IMR-90 (cell line): ENCODE data around the gene IPO7. TPM values are rescaled to one million over a fixed set of nuclear protein-coding genes. Genes with fewer than 3 reads are reported as not detected.
A peak's percentile ranks its signal among the peaks of the same experiment; 100 is the strongest.

Source experiments
- ATAC-seq: fragments of 200-7000 bp; cut with Tn5 transposase; 2 replicates; pipeline ENCODE4 v1.9.1; 2020; ENCODE audit warnings: low read depth, mild to moderate bottlenecking, moderate library complexity
- BruUV-seq: library from RNA; stranded (reverse); fragments of 400-500 nt; replicated peaks from 2 replicates; lab custom pipeline; 2021; lab: Mats Ljungman, UMichigan
- CTCF ChIA-PET: fragments of 300-600 bp; formaldehyde crosslinking; extraction: SDS; loops from one replicate; lab custom pipeline; 2021; ENCODE audit warnings: antibody characterized with exemption; lab: Yijun Ruan, JAX
- POLR2A ChIA-PET: fragments of 300-600 bp; sonication (Branson Sonifier 250); formaldehyde crosslinking; loops from one replicate; lab custom pipeline; 2022; ENCODE audit warnings: antibody characterized with exemption; ENCODE audit not compliant: unreplicated experiment; lab: Charles Lee
- DNase-seq: peaks from one replicate; pipeline ENCODE4 v3.0.0; 2013
- H2AFZ ChIP-seq: replicated peaks from 2 replicates; pipeline ENCODE3; 2013; ENCODE audit warnings: low read length, mild to moderate bottlenecking; ENCODE audit not compliant: poor library complexity
- H2AK5ac ChIP-seq: 2 replicates; pipeline ENCODE4 v1.6.1; 2013; ENCODE audit warnings: low read depth, low read length, inconsistent platforms
- H2AK9ac ChIP-seq: replicated peaks from 2 replicates; pipeline ENCODE3; 2013; ENCODE audit warnings: mild to moderate bottlenecking, low read depth, low read length, moderate library complexity; ENCODE audit not compliant: poor library complexity
- H2BK120ac ChIP-seq: 2 replicates; pipeline ENCODE4 v1.6.1; 2013; ENCODE audit warnings: low read depth, low read length, inconsistent platforms
- H2BK15ac ChIP-seq: 3 replicates; pipeline ENCODE4 v1.6.1; 2013; ENCODE audit warnings: low read depth, low read length, inconsistent platforms
- H2BK20ac ChIP-seq: 2 replicates; pipeline ENCODE4 v1.6.1; 2013; ENCODE audit warnings: low read depth, mild to moderate bottlenecking, inconsistent platforms, low read length, moderate library complexity
- H2BK5ac ChIP-seq: 2 replicates; pipeline ENCODE4 v1.6.1; 2013; ENCODE audit warnings: mild to moderate bottlenecking, low read depth, low read length, inconsistent platforms; ENCODE audit not compliant: poor library complexity, severe bottlenecking
- H3K14ac ChIP-seq: replicated peaks from 2 replicates; pipeline ENCODE4 v1.6.1; 2013; ENCODE audit warnings: low read depth, low read length, inconsistent platforms
- H3K18ac ChIP-seq: 2 replicates; pipeline ENCODE4 v1.6.1; 2013; ENCODE audit warnings: low read depth, low read length, control low read depth
- H3K23ac ChIP-seq: 2 replicates; pipeline ENCODE4 v1.6.1; 2013; ENCODE audit warnings: low read depth, low read length, inconsistent platforms
- H3K27ac ChIP-seq: 2 replicates; pipeline ENCODE4 v1.5.1; 2013; ENCODE audit warnings: mild to moderate bottlenecking, control low read depth, low read length; ENCODE audit not compliant: insufficient read depth
- H3K27me3 ChIP-seq: 2 replicates; pipeline ENCODE4 v1.6.1; 2013; ENCODE audit warnings: low read length; ENCODE audit not compliant: control insufficient read depth, insufficient read depth
- H3K36me3 ChIP-seq: 2 replicates; pipeline ENCODE4 v1.6.1; 2013; ENCODE audit warnings: low read length, mixed read lengths; ENCODE audit not compliant: control insufficient read depth, insufficient read depth
- H3K4ac ChIP-seq: 2 replicates; pipeline ENCODE4 v1.6.1; 2013; ENCODE audit warnings: low read depth, low read length, inconsistent platforms
- H3K4me1 ChIP-seq: 2 replicates; pipeline ENCODE4 v1.6.1; 2013; ENCODE audit warnings: low read length, mixed read lengths; ENCODE audit not compliant: control insufficient read depth, insufficient read depth
- H3K4me2 ChIP-seq: 2 replicates; pipeline ENCODE4 v1.6.1; 2013; ENCODE audit warnings: low read depth, mild to moderate bottlenecking, control low read depth, low read length, moderate library complexity
- H3K4me3 ChIP-seq: 2 replicates; pipeline ENCODE4 v1.5.1; 2013; ENCODE audit warnings: low read depth, mild to moderate bottlenecking, control low read depth, low read length, moderate library complexity; ENCODE audit not compliant: insufficient read depth
- H3K56ac ChIP-seq: 2 replicates; pipeline ENCODE4 v1.6.1; 2013; ENCODE audit warnings: low read length, inconsistent platforms; ENCODE audit not compliant: insufficient read depth; ENCODE audit errors: extremely low read depth
- H3K79me1 ChIP-seq, 2 experiments: 2 replicates each; pipeline ENCODE4 v1.6.1; 2013; ENCODE audit warnings: low read length in 2 of 2, inconsistent platforms in 1 of 2, low read depth in 1 of 2
- H3K9ac ChIP-seq: 2 replicates; pipeline ENCODE4 v1.6.1; 2013; ENCODE audit warnings: low read depth, low read length, control low read depth
- H3K9me1 ChIP-seq: 2 replicates; pipeline ENCODE4 v1.6.1; 2013; ENCODE audit warnings: low read length, inconsistent platforms; ENCODE audit not compliant: insufficient read depth
- H3K9me3 ChIP-seq: 2 replicates; pipeline ENCODE4 v1.6.1; 2013; ENCODE audit warnings: low read length; ENCODE audit not compliant: control insufficient read depth, insufficient read depth
- H4K20me1 ChIP-seq: 2 replicates; pipeline ENCODE4 v1.6.1; 2013; ENCODE audit warnings: low read length, inconsistent platforms; ENCODE audit not compliant: insufficient read depth
- H4K5ac ChIP-seq: 2 replicates; pipeline ENCODE4 v1.6.1; 2013; ENCODE audit warnings: mild to moderate bottlenecking, low read depth, low read length, control low read depth
- H4K8ac ChIP-seq, 2 experiments: 2 replicates each; pipeline ENCODE4 v1.6.1; 2013; ENCODE audit warnings: low read depth in 2 of 2, low read length in 2 of 2, control low read depth in 1 of 2, inconsistent platforms in 1 of 2
- H4K91ac ChIP-seq: 2 replicates; pipeline ENCODE4 v1.6.1; 2013; ENCODE audit warnings: low read depth, low read length, inconsistent platforms; ENCODE audit not compliant: insufficient read depth
- CHD1 ChIP-seq: IDR thresholded peaks from 2 replicates; pipeline ENCODE4 v1.6.1; 2012; ENCODE audit warnings: low read depth, low read length, improper control_type of control experiment
- CTCF ChIP-seq: conservative IDR thresholded peaks from 2 replicates; pipeline ENCODE4 v1.5.1; 2012; ENCODE audit warnings: mild to moderate bottlenecking, low read depth, low read length, improper control_type of control experiment
- ELK1 ChIP-seq: fragments of 150-350 bp; IDR thresholded peaks from 2 replicates; pipeline ENCODE4 v1.6.1; 2016; ENCODE audit warnings: low read depth, mild to moderate bottlenecking, low read length, moderate library complexity, borderline replicate concordance
- FOS ChIP-seq: fragments of 150-350 bp; IDR thresholded peaks from 2 replicates; pipeline ENCODE4 v1.6.1; 2016; ENCODE audit warnings: low read depth, low read length
- MAFK ChIP-seq: IDR thresholded peaks from 2 replicates; pipeline ENCODE4 v1.6.1; 2012; ENCODE audit warnings: low read depth, low read length, improper control_type of control experiment
- MAZ ChIP-seq: IDR thresholded peaks from 2 replicates; pipeline ENCODE4 v1.6.1; 2012; ENCODE audit warnings: low read depth, mild to moderate bottlenecking, low read length, improper control_type of control experiment, moderate library complexity, borderline replicate concordance
- MXI1 ChIP-seq: IDR thresholded peaks from 2 replicates; pipeline ENCODE4 v1.6.1; 2012; ENCODE audit warnings: low read depth, mild to moderate bottlenecking, low read length, moderate library complexity, borderline replicate concordance
- POLR2A ChIP-seq: IDR thresholded peaks from 2 replicates; pipeline ENCODE4 v1.6.1; 2012; ENCODE audit warnings: mild to moderate bottlenecking, low read depth, low read length
- RAD21 ChIP-seq: IDR thresholded peaks from 2 replicates; pipeline ENCODE4 v1.6.1; 2012; ENCODE audit warnings: low read length, improper control_type of control experiment
- USF2 ChIP-seq: fragments of 150-350 bp; IDR thresholded peaks from 2 replicates; pipeline ENCODE4 v1.6.1; 2017; ENCODE audit warnings: mild to moderate bottlenecking, antibody characterized with exemption, low read length, low read depth
- WGBS, 2 experiments: methylation state at CpG; one replicate each; pipeline versions ENCODE4 v1.1.5 to v1.1.7; 2013; ENCODE audit warnings: missing lambda C conversion rate in 2 of 2; ENCODE audit not compliant: insufficient read length in 1 of 2; ENCODE audit errors: extremely low coverage in 2 of 2; 5-methylcytosine and 5-hydroxymethylcytosine counted together
- dilution Hi-C: fragments of 300-500 bp; cut with HindIII; formaldehyde crosslinking; loops from one replicate; pipeline ENCODE4 v1.14.3; 2018; ENCODE audit warnings: low sequenced_read_pairs; ENCODE audit not compliant: unreplicated experiment
- in situ Hi-C: fragments of 300-500 bp; cut with MboI; formaldehyde crosslinking; loops from 3 replicates; pipeline ENCODE4 v1.14.3; 2019; ENCODE audit warnings: low sequenced_read_pairs, inconsistent platforms, mixed read lengths
- intact Hi-C: fragments of 100-400 bp; cut with micrococcal nuclease; formaldehyde crosslinking; loops from 2 replicates; pipeline ENCODE4 v1.10.0; 2022
- polyA plus RNA-seq, 3 experiments: library from polyadenylated mRNA; depleted of rRNA; stranded (reverse); fragments of >200 nt; gene quantifications; 2 replicates each; pipeline ENCODE4 v1.2.3, GENCODE V29; 2012; ENCODE audit warnings: low replicate concordance in 1 of 3
- total RNA-seq: library from RNA; depleted of rRNA; stranded (reverse); fragments of >200 nt; gene quantifications from 2 replicates; pipeline ENCODE4 v1.2.3, GENCODE V29; 2012

The IPO7 gene
- total and polyA plus RNA-seq, 2 of the 4 experiments (the other 2 are of a cell fraction) = 40.6 to 110 TPM

- no TSS peak for BruUV-seq
Observed at GRCh38 chr11:9461063-9461759, 76.8 kb downstream of the IPO7 start.

More at GRCh38 chr11:9461063-9461759, 76.8 kb downstream of the IPO7 start:
- peak overlapping the region; percentile 90 for H2AK9ac ChIP-seq
- peak overlapping the region; percentile 79 for H3K18ac ChIP-seq
- peaks cover 16 to 39% of the 10 kb centered on the region in 2 experiments for H3K79me1 ChIP-seq
- H3K27ac ChIP-seq = peak overlapping the region; percentile 95
- dilution Hi-C loops (no loop called here), in situ Hi-C loops (no loop called here), intact Hi-C loops (loop anchor here (2.0 to 5.0 kb wide), 2 partner anchors 151 to 288 kb away; no protein-coding TSS in a partner anchor)
- peak overlapping the region; percentile 55 for H3K4me3 ChIP-seq
- no peaks in the 10 kb centered on the region for H3K36me3 ChIP-seq
- WGBS, 2 experiments = 0% methylated on average over 24 of the region's 57 CpGs; no CpG with 5 or more reads in 1 of the 2 experiments
- ChIA-PET POLR2A (interaction anchor here (0.6 to 1.2 kb wide), 6 partner anchors 12 to 196 kb away, joined by 3 to 5 read pairs (median 4); partner anchors contain the start of gene DENND5A), CTCF (interaction anchor here (0.7 kb wide), 1 partner anchor 23 kb away, joined by 3 read pairs; no protein-coding TSS in a partner anchor)
- TF ChIP-seq USF2 (no peak), MAFK (peak; percentile 34; the same call in 1 of the 2 replicates), RAD21 (no peak), CTCF (no peak), MXI1 (0 out of 2 replicates have a peak, but pooled peaks have one; percentile 32), FOS (no peak), MAZ (peak; percentile 61; the same call in 1 of the 2 replicates), ELK1 (no peak), POLR2A (peak; percentile 99), CHD1 (no peak; the same call in 1 of the 2 replicates)
- H4K5ac ChIP-seq = peak overlapping the region; percentile 59
- peak overlapping the region; percentile 24; the same call in 1 of the 2 replicates for H2BK120ac ChIP-seq
- no peaks in the 10 kb centered on the region for H3K9me3 ChIP-seq
- peak overlapping the region; percentile 90 for H3K14ac ChIP-seq
- H2BK20ac ChIP-seq = no peak overlapping the region
- peak overlapping the region; percentile 91 for H3K4ac ChIP-seq
- peak overlapping the region; percentile 64 for H4K91ac ChIP-seq
- no peak overlapping the region for H2BK15ac ChIP-seq
- H2AFZ ChIP-seq = peak overlapping the region; percentile 88
- no peaks in the 10 kb centered on the region for H3K9me1 ChIP-seq
- H3K23ac ChIP-seq = peak overlapping the region; percentile 94; the same call in 1 of the 2 replicates
- H4K8ac ChIP-seq = peak overlapping the region; percentile 67 to 87
- ATAC-seq (peak; percentile 72), DNase-seq (peak; percentile 86)
- H2AK5ac ChIP-seq = peak overlapping the region; percentile 71
- H4K20me1 ChIP-seq = no peaks in the 10 kb centered on the region
- H3K56ac ChIP-seq = peak overlapping the region; percentile 99
- peak overlapping the region; percentile 92 for H2BK5ac ChIP-seq
- no peaks in the 10 kb centered on the region for H3K27me3 ChIP-seq
- no peaks in the 10 kb centered on the region for H3K4me1 ChIP-seq
- peak overlapping the region; percentile 92 for H3K9ac ChIP-seq
- peak overlapping the region; percentile 97 for H3K4me2 ChIP-seq
